ENCODE results near the gene STK32A. TPM values are rescaled to one million over a fixed set of nuclear protein-coding genes. Genes with fewer than 3 reads are reported as not detected.

STK32A gene
- total and polyA plus RNA-seq, 9 of the 15 experiments (the other 6 are each of a cell fraction or from before 2014, with no cell fraction given): not detected

GRCh38 chr5:147307170-147307569 is 72.3 kb downstream of the STK32A start (continued):
- no peak for TF ChIP-seq EGR1 (conservative IDR thresholded peaks at IDR 0.05)

- ATAC-seq (no peak), DNase-seq (ENCODE audit: extremely low read depth in 1 of 4, low spot score in 3 of 4) (no peak), FAIRE-seq (no peak)
- H3K27ac ChIP-seq (ENCODE audit: extremely low read depth, low read depth, low read length): no peak overlapping the region
- in situ Hi-C loops (cut with MboI) (no loop called here), intact Hi-C loops (cut with micrococcal nuclease) (no loop called here)
- H3K4me2 ChIP-seq (ENCODE audit: insufficient read depth, low read length): no peak overlapping the region
- no peak overlapping the region for H2AFZ ChIP-seq (ENCODE audit: low read depth, low read length)
- TF ChIP-seq ZBTB33 (CRISPR knock-in tag; IDR thresholded peaks at IDR 0.05) (no peak), ZNF384 (IDR thresholded peaks at IDR 0.05; ENCODE audit: low read depth, low read length) (no peak)
- H3K79me2 ChIP-seq (ENCODE audit: control insufficient read depth, insufficient read depth, low read length): no peaks in the 10 kb centered on the region
- ChIA-PET CTCF (ENCODE audit: low intra/inter-chr PET ratio) (no interaction called here), POLR2A (no interaction called here)
- H3K9me3 ChIP-seq (replicated peaks; ENCODE audit: control insufficient read depth, insufficient read depth, low read depth, low read length): no peaks in the 10 kb centered on the region
- H3K4me3 ChIP-seq: no peak overlapping the region
- no peaks in the 10 kb centered on the region for H3K27me3 ChIP-seq (ENCODE audit: control insufficient read depth in 2 of 2, insufficient read depth in 2 of 2, low read length in 2 of 2)
- no TSS peak for BruUV-seq (replicated peaks)
- H3K9ac ChIP-seq (ENCODE audit: insufficient read depth in 1 of 2, low read depth in 2 of 2, low read length in 2 of 2): no peak overlapping the region
- no peaks in the 10 kb centered on the region for H3K4me1 ChIP-seq (replicated peaks in 1 of 2; ENCODE audit: control insufficient read depth in 2 of 2, insufficient read depth in 2 of 2, low read length in 2 of 2)
- H3K36me3 ChIP-seq (ENCODE audit: control insufficient read depth, insufficient read depth, low read length): no peaks in the 10 kb centered on the region
- no peaks in the 10 kb centered on the region for H4K20me1 ChIP-seq (replicated peaks; ENCODE audit: control insufficient read depth, insufficient read depth, low read length)
- H3K9me1 ChIP-seq (ENCODE audit: control insufficient read depth, insufficient read depth, low read length): no peaks in the 10 kb centered on the region
- WGBS (ENCODE audit: insufficient coverage, low coverage, missing lambda C conversion rate): 1% methylated on average over 4 of the region's 4 CpGs
These were observed 74.8 kb downstream of the STK32A start for GRCh38 chr5:147309621-147310020.
